NCI-H748 treated with DMSO at 0.1 percent for 48 hours (cell line): ENCODE data around the gene SKP1.

Experiments used
- DNase-seq: peaks from one replicate; lab custom pipeline; 2025; lab: John Stamatoyannopoulos, UW

SKP1 gene

GRCh38 chr5:134130239-134130945 lies 46.4 kb downstream of the SKP1 start:
- DNase-seq, result no peak

DNA sequence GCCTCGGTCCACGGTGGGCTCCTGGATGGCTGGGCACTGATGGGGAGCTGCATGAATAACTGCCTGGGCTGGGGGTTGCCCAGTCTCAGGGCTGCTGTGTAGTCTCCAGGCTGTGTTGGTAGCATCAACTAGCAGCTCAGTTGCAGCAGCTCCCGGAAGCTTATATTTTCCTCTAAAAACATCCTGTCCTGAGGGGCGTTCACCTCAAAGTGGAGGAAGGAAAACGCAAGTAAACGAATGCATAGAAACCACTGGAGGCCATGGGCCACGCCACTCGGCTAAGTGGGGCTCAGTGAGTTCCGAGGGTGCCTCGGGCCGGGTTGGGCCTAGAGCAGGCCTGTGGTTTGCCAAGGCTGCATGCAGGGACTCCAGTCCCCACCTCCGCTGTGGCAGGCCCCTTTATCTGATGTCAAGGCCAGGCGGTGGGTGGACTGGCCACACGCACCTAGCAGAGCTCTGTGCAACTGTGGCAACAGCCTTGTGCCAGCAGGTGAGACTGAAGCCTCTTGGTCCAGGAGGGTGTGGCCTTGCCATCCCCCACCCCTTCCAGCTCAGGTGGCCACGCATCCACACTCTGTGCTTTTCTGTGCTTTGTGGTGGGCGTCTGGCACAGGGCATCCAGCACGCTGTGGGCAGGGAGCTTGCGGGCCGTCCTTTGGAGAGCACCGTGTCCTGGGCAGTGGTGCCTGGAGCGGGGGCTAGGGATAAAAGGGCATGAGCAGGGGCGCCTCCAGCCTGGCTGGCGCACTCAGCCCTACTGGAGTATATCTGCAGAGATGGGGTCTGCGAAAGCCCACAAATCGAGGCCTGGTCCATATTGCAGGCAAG lies 47.1 kb downstream of the SKP1 start:
- DNase-seq, result no peak

- DNase-seq, result no peak
Observed at GRCh38 chr5:134128648-134128995, 48.1 kb downstream of the SKP1 start.

GRCh38 chr5:134127988-134128647 lies 48.6 kb downstream of the SKP1 start:
- no peak for DNase-seq

GRCh38 chr5:134127376-134127861 lies 49.3 kb downstream of the SKP1 start:
- DNase-seq, result no peak

DNA sequence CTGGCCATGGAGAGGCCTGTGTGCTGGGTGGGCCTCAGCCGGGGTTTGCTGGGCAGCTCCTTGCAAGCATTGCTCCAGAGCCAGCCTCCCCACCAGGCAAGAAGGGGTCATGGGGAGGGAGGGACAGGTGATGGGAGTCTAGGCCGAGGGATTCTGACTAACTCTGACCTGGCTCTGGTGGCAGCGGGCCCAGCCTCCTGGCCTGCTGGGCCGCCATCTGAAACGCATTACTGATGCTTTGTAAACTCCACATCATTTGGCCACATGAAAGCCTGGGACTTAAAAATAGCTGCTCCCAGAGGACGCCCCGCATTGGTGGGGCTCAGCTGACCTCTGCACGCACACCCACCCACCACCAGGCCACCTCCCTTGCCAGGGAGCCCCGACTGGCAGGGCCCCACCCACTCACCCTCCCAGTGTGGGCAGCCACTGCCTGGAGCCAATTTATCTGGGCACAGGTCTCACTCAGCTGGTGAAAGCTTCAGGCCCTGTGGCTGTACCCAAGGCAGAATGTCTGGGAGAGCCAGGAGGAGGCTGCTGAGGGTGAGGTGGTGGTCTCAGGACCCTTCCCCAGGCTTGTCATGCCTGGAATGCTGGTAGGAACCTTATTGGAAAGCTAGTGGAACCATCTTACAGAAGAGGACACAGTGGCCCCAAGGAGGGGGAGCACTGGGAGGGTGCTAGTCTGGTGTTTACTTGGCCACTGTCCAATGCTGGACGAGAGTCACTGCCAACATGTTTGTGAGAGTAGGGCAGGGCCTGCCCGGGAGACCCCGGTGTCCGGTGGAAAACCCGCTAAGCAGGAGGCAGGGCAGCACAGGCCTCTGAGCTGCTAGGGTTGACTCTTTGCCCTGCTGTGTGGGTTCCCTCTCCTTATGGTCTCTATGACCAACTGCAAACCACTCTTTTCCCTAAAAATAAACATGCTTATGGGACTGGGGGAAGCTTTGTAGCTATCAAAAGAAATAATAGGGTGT lies 51.4 kb downstream of the SKP1 start:
- no peak for DNase-seq

DNA sequence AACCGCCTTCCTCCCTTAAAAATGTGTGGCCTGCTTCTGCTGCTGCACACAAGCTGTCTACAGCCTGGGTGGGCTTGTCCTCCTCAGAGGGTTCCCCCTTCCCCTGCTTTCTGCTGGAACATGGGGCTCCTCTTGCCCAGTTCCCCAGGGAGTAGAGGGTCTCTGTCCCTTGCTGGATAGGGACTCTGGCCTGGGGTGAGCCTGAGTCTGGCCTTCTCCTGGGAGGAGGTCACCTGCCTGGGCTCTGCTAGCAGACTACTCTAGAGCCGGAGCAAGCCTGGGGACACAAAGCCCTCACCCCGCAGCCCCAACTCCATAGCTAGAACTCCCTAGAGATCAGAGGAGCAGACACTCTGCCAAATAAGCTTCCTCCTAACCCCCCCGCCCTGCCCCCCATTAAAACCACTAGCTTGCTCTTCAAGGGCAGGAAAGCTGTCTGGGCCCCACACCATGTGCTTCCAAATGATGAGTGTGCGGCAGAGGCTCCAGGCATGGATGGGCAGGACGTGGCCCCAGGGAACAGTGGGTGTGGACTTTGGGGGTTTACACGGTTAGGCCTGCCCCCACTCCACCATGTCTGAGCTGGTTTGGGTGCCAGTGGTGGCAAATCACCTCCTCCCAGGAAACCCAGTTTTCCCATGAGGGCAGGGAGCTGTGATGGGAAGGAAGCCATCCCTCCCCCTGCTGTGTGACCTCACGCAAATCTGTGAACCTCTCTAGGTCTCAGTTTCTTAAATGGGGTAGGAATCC lies 52.3 kb downstream of the SKP1 start:
- DNase-seq, result no peak

DNA sequence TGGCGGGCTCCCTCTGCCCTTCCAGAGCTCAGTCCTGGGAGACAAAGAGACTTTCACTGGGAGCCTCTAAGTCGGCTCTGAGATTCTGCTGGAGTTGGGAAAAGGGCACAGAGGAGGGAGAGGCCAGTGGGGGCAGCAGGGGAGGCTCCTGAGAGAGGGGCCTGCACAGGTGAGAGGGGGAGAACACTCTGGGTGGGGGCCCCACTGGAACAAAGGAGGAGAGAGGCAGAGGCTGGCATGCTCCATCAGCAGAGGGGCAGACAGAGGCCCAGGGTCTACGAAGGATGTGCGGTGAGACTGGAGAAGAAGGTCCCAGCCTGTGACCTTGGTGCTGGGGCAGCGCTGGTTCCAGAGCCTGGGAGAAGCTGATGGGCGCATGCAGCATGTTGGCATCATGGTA lies 53.4 kb downstream of the SKP1 start:
- no peak for DNase-seq

GRCh38 chr5:134122530-134122929 lies 54.2 kb downstream of the SKP1 start:
- DNase-seq, result no peak

DNA sequence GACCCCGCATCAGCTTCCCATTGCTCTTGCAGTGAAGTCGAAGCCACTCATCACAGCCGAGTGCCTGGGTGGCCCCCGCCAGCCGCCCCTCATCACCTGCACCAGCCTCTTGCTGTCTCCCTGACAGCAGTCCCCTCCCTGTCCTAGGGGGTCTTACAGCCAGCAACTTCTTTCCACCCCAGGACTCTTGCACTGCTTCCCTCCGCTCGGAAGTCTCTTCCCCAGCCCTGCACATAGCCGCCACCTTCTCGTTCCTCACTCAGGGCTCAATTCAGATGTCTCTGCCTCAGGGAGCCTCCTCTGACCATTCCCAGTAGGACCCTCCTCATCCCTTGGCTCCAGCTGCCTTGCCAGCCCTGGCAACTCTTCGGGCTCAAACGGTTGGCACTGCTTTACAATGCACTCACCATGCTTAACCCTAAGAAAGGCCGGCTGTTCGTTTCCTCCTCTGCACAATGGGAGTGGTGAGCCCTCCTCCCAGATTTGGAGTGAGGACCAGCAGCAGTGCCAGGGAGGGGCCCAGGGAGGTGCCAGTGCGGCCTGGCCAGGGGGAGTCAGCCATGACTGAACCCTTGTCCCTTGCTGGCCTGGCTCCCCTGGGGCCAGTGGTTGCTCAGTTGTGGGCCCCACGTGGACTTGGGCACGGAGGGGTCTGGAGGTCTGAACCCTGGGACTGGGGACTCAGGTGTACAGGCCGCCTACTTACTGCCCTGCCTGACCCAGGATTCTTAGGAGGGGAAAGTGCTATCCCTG lies 56.2 kb downstream of the SKP1 start:
- no peak for DNase-seq

DNA sequence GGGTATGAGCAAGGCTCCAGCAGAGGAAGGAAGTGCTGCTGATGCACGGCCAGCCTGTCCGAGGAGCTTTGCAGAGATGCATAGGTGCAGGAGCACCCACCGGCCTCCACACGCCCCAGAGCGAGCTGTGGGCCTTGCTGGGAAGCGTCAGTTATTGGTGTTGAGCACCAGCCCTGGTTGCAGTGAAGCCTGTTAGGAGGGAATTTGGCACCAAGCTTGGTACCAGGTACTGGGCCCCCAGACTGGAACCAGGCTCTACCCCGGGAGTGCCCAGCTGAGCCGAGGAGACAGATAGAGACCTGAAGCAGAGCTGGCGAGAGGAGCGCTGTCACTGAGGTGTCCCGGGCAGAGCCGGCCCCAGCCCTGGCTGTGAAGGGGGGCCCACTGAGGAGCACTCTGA lies 57.0 kb downstream of the SKP1 start:
- DNase-seq, result no peak

DNA sequence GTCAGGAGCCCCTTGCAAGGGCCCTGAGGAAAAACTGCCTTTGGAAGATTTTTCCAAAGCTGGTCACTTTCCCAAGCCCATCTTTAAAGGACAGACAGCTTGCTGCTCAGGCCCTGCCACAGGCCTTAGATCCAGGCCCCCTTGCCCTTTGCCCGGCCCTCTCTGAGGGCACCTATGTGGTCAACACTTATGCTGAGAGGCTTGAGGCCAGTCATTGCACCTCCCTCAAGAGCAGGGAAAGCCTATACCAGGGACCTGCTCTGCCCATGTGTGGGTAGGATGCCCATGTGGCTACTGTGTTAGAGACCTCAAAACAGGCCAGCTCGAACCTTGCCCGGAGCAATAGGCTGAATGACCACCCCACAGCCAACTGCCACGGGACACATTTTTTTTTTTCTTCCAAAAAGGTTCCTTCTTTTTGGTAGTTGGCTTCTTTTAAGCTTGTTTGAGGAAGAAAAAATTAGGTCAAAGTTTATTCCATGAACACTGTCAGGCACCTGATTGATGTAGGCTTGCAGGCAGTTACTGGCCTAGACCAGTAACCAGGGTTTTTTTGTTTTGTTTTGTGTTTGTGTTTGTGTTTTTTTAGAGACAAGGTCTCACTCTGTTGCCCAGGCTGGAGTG lies 58.4 kb downstream of the SKP1 start:
- DNase-seq, result no peak

DNA sequence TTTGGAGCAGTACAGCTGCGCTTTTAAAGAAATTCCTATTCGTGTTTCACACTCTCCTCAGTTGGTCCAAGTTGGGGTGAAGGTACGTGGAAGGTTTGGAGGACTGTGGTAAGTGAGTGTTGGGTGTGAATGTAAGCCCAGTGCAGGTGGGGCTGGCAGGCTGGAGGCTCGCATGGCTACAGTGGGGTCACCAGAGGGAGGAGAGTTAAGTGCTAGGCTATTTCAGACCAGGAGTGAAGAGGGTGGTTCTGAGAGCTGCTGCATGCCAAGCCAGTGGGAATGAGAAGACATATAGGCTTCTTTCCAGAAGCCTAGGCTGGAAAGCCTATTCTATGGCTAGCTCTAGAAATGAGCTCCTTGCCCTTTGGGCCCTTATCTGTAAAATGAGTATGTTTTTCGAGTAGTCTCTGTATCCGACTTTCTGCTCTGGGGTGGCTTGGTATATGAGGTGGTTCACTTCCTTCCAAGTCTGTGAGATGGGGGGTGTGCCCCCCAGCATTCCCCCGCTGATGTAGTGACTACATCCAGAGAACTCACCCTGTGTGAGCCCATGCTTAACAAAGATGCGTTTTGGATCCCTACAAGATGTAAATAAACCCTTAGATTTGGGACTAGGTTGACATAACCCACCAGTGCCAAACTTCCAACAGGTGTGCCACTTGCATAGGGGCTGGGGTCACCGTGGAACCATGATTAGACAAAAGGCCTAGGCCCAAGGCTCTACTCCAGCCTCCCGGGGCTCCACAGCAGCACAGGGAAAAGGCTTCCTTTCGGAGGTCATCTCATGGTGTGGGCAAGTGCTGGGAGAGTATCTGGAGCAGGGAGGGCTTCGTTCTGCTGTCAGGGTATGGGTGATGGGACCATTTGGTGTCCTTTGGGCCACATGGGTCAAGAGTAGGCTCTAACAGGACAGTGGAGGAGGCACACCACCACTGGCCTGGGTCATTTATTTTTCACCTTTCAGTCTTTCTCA lies 59.7 kb downstream of the SKP1 start:
- DNase-seq, result no peak

GRCh38 chr5:134116286-134116685 lies 60.5 kb downstream of the SKP1 start:
- DNase-seq, result no peak

DNA sequence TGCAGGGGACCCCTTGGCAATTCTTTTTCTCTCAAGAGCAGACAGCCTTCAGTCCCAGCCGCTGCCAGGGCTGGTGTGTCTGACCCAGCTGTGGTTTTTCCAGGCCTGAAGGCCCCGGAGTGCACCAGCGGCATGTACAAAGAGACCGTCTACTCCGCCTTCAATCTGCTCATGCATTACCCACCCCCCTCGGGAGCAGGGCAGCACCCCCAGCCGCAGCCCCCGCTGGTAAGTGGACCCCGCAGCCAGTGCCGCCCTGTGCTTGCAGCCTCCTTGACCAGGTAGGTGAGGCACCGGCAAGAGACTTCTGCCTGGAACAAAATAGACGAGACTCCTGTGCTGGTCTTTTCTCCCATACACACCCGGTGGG lies 61.0 kb downstream of the SKP1 start:
- no peak for DNase-seq

DNA sequence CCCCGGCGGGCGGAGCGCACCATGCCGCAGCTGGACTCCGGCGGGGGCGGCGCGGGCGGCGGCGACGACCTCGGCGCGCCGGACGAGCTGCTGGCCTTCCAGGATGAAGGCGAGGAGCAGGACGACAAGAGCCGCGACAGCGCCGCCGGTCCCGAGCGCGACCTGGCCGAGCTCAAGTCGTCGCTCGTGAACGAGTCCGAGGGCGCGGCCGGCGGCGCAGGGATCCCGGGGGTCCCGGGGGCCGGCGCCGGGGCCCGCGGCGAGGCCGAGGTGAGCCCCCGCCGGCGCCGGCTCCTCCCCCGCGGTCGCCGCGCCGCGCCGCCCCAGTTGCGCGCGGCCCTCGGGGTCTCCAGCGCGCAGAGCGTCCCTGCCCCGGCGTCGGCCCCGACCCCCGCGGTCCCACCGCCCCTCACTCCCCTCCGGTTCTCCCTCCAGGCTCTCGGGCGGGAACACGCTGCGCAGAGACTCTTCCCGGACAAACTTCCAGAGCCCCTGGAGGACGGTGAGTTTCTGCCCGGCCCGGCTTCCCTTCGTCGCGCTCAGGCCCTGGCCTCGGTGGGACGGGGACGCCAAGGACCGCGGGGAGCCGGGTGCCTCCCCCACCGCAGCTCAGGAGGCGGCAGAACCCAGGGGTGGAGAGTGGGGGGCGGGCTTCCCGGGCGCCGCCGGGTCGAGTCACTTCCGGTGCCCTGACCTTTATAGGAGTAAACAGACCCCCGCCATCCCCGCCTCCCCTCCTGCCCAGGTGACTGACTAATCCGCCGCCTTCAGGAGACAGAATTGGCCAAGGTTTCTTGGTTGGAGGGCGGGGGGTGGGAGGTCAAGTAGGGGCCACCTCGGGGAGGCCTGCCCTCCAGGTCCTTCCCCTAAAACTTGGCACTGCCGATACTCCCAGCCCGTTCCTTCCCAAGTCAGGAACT lies 61.6 kb downstream of the SKP1 start:
- DNase-seq, result no peak
